DND-41 (cell line): ENCODE data around the gene ADAMTS16.

Experiments used
- EZH2 ChIP-seq: IDR thresholded peaks from 3 replicates; pipeline ENCODE4 v1.6.1; 2012; ENCODE audit warnings: borderline replicate concordance, low read depth, mild to moderate bottlenecking, moderate library complexity, low read length, inconsistent platforms; ENCODE audit not compliant: severe bottlenecking
- TF ChIP-seq, protein P1 (sequence below): IDR thresholded peaks from 2 replicates; pipeline ENCODE4 v1.5.1; 2012; ENCODE audit warnings: borderline replicate concordance, low read length, moderate library complexity, mild to moderate bottlenecking; ENCODE audit not compliant: poor library complexity, severe bottlenecking; ENCODE audit errors: extremely low read depth

GRCh38 chr5:5314626-5315025 lies 174.5 kb downstream of the ADAMTS16 start:
- TF ChIP-seq, protein P1, sequence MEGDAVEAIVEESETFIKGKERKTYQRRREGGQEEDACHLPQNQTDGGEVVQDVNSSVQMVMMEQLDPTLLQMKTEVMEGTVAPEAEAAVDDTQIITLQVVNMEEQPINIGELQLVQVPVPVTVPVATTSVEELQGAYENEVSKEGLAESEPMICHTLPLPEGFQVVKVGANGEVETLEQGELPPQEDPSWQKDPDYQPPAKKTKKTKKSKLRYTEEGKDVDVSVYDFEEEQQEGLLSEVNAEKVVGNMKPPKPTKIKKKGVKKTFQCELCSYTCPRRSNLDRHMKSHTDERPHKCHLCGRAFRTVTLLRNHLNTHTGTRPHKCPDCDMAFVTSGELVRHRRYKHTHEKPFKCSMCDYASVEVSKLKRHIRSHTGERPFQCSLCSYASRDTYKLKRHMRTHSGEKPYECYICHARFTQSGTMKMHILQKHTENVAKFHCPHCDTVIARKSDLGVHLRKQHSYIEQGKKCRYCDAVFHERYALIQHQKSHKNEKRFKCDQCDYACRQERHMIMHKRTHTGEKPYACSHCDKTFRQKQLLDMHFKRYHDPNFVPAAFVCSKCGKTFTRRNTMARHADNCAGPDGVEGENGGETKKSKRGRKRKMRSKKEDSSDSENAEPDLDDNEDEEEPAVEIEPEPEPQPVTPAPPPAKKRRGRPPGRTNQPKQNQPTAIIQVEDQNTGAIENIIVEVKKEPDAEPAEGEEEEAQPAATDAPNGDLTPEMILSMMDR: no peak
- TF ChIP-seq EZH2: no peak
